HTR-8/SVneo (cell line): ENCODE data around the gene ARHGAP32.
"Not testable (repeated sequence)": the region's sequence is repeated elsewhere in the genome, so short reads cannot be mapped to it uniquely, and the experiment has no call there.

ENCODE experiments used
- DNase-seq: peaks from one replicate; pipeline ENCODE4 v3.0.0; 2011; ENCODE audit warnings: low spot score, mixed read lengths; ENCODE audit not compliant: insufficient read length
- FAIRE-seq: peaks from 2 replicates; lab custom pipeline; 2011; peaks lifted over from hg19 to GRCh38; lab: Jason Lieb, UNC

The ARHGAP32 gene

DNA sequence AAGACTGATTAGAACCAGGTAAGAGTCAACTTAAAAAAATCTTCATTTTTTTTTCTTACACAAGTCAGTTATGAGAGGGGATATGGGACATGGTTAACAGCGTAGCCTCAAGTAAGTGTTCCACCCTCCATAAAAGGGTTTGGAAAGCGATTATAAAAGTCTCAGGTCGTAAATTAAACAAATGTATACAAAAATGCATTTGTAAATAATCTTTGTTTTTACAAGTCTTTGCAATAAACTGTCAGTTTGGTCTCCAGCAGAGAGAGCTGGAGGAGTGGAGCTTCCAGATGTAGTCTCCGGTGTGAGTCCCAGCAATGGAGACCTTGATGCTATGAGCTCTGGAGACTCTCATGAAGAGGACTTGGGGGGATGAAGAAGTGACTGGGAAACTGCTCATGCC is 149.6 kb downstream of the ARHGAP32 start:
- DNase-seq (no peak), FAIRE-seq (no peak)

DNA sequence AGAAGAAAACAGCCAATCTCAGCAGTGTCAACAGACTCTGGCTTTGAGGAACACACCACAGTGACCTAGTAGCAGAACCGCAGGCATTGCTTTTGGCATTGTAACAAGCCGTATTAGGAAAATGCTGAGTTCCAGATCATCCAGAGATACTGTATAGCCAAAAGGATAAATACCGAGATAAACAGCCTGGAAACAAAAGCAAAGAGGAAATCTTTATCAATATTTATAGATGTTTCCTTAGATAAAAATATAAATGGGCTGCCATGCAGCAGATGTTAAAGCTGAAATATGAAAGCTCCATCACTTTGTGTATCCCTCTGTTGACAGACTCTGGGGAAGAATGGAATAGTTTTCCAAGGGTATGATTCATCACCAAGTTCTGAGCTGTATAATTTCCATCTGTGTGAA is 150.5 kb downstream of the ARHGAP32 start:
- DNase-seq (no peak), FAIRE-seq (no peak)

DNA sequence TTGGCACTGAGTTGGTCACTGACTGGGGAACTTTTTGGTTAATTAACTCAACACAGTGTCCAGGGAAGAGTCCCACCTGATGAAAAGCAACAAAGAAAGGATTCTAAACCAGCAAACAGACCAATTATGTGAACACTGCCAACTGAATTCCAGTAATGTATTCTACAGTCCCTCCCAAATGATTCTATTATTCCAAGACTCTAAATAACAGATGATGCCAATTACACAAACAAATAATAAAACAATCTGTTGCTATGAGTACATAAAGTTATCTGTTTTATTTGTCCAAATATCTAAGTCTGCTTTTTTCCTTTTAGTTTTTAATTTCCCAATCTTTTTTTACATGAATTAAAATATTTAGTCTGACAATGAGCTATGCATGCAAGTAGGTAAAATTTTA is 151.2 kb downstream of the ARHGAP32 start:
- FAIRE-seq (no peak), DNase-seq (no peak)

DNA sequence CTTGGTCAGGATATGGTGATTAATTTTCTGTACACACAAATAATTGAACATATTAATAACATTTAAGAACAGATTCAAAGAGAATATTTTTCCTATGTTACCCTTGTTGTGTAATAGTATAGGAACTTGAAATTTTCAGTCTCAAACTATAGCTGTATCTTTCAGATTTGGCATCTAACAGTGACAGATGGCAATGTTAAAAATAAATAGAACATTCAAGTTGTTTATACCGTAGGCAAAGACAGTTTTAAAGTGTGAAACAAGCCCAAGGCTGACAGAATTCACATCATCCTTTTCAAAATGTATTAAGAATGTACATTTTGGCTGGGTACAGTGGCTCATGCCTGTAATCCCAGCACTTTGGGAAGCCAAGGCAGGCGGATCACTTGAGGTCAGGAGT is 156.9 kb downstream of the ARHGAP32 start:
- FAIRE-seq (no peak), DNase-seq (no peak)

DNA sequence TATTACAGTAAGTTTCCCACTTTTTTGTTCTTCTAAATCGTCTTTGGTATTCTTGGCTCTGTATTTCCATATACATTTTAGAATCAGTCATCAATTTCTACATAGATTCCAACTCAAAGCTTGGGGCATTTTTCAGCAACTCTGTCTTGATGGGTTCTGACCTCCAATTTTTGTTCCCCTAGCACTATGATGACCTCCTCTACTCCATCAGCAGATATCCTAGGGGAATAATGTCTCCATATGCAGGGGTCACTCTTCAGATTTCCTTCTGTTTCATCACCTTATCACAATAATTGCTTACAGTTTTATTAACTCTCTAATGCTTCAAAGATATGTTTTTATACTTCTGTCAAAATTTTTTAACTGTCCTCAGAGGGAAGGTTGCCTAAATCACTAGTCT is 158.1 kb downstream of the ARHGAP32 start:
- DNase-seq: no peak
- FAIRE-seq: no peak

DNA sequence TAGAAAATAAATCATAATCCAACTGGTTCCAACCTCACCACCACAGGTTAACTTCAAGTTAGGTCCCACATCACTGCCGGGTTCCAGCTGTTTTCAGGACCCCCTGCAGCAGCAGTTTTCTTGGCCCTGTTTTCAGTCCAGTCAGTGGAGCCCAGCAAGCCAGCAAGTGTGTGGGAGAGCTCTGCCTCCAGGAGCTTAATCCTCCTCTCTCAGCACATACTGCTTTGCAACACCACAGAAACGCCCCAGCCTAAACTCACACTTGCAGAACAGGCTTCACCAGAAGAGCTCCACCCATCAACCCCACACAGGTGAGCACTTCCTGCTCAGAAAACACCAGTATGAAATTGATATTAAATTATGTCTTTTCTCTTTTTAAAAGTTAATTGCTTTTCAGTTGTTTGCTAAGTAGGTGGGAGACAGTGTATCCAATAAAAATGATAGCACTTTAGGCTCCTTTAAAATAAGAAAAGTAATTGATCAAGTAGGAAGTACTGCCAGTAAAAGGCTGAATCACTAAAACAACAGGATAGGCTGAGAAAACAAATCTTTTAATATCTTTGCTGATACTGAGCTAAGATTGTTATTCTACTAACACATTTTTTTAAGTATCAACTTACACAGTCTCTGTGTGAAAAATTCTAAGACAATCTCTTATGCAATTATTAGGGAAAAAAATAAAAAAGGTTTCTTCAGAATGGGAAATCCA is 168.0 kb downstream of the ARHGAP32 start:
- DNase-seq: no peak
- no peak for FAIRE-seq

DNA sequence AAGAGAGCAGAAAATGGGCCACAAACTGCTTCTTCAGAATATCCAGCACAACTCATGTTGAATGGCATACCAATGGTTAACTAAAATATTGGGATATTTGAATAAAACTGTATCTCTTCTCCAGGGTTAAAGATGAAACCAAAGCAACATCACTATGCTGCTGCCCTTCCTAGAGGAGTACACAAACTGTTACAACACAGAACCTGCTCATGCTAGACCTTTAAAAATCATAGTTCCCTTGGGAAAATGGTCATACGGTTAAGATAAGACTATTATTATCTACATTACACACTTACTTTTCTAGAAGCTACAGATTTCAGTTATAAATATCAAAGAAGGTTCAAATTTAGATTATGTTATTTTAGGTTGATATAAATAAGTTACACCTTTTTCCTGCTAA is 170.8 kb downstream of the ARHGAP32 start:
- FAIRE-seq: no peak

DNA sequence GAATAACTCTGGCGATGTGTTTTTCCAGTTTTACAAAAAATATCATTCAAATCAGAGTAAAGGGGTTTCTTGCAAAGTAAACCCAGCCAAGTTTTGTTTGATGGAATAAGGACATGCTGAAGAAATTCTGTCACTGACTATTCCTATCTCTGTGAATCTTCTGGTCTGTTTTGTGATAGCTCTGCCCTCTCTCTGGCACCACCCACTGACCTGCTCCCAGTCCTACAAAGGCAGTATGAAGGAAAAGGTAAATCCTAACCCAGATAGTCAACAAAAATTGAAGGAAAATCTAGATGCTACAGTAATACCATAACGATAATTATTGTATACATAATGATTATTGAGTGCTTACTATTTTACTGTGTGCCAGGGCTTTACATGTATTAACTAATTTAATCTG is 173.1 kb downstream of the ARHGAP32 start:
- FAIRE-seq (no peak), DNase-seq (no peak)

More for the DNA sequence above, 170.8 kb downstream of the ARHGAP32 start:
- no peak for DNase-seq

DNA sequence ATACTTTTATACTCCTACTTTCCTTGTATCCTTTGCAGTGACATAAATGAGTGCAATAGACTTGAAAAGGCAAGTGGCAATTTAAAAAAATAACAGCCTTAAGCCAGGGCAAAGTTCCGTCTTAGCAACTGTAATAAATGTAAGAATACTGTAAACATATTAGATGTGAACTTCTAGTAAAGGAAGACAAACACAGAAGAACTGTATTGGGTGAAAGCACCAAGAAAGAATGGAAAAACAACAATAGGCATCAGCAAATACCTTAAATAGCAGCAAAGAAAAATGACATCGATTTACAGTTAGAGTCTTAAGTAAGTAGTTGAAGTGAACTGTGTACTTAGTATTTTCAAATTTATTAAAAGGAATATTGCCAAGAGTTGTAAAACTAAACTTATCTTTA is 174.0 kb downstream of the ARHGAP32 start:
- DNase-seq (no peak), FAIRE-seq (no peak)

DNA sequence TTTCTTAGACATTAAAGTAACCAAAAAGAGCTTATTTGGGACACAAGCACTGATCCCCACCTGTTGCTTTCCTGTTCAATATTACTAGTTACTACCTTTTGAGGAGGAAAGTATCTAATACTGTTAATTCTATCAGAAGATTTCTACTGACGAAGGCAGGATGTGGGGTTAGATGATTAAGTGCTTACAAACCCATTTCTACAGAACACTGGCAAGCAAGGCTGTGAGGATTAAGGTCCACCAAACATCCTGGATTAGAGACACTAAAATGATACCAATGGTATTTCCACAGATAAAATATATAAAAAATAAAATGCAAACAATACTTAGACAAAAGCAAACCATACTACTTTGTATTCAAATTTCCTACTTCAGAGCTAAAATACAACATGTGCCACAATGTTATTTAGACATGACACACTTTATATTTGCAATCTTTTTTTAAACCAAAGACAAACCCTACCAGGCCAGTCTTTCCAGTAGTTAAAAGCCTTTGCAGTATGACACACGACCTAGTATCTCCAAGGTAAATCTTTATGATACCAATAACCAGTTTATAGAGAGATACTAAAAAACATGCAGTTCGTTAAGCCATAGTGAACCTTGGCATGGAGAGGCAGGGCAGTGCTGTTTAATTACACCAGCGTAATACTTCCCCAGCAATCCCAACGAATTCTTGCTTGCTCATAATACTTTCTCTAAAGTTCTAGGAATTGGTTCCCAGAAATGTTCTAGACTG is 178.2 kb downstream of the ARHGAP32 start:
- no peak for DNase-seq
- FAIRE-seq: no peak

DNA sequence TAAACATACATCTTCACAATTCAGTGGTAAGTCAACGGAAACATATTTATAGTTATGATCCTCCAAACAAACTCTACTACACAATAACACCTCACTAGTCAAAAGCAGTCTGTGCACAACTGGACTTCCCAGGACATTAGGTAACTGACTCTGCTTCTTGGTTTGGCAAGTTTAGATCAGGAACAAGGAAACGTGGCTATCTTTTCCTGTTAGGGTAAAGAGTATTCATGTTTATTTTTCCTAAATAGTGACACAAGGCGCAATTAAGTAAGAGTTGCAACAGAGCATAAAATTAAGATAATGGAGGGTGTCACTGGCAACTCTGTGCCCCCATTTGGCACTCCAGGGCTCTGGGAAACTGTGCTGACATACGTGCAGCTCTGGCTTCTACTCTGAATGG is 179.2 kb downstream of the ARHGAP32 start:
- FAIRE-seq (no peak), DNase-seq (no peak)

DNA sequence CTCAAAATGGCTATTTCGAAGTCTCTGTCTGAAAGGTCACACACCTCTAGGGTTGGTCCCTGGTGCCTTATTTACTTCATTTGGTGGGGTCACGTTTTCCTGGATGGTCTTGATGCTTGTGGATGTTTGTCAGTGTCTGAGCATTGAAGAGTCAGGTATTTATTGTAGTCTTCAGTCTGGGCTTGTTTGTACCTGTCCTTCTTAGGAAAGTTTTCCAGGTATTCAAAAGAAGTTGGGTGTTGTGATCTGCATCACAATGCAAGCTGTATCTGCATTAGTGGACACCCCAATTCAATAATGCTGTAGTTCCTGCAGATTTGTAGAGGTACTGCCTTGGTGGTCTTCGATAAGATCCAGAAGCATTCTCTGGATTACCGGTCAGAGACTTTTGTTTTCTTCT is 186.0 kb downstream of the ARHGAP32 start:
- DNase-seq: no peak
- FAIRE-seq: no peak

DNA sequence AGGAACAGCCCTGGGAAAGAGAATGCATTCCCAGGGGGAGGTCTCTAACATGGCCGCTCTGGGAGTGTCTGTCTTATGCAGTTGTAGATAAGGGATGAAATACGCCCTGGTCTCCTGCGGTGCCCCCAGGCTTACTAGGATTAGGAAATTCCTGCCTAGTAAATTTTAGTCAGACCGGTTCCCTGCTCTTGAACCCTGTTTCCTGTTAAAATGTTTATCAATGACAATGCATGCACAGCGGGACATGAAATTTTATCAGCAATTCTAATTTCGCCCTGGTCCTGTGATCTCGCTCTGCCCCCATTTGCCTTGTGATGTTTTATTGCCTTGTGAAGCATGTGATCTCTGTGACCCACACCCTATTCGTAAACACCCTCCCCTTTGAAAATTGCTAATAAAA is 193.0 kb downstream of the ARHGAP32 start:
- DNase-seq, FAIRE-seq: not testable (repeated sequence)

DNA sequence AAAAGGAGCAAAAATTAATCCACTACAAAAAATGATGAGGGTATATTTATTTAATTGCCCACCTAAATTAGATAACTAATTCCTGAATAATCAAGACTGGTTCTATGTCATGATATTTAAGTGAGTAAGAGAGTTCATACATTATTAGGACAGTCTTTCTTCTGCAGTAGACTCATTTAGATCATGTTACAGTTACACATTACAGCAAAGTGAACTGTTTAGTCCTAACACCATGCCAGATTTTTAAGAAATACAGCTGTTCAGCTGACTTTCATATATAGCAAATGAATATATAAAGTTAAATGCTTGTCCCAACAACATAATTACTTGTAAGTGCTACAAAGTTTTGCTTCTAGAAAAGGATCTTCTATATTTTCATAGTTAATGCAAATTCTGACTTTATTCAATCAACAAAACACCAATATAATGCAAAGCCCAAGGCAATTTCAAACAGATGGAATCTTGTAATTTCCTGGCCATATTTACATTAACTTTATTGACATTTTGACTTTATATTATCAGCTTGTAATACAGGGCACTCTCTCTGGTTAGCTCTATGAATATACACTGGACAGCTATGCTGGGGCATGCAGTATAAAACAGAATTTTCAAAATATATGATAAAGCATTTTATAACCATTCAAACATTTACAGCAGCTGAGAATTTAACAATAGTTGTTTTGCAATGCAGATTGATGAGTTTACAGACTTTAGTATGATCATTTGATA is 203.7 kb downstream of the ARHGAP32 start:
- DNase-seq (no peak), FAIRE-seq (no peak)

DNA sequence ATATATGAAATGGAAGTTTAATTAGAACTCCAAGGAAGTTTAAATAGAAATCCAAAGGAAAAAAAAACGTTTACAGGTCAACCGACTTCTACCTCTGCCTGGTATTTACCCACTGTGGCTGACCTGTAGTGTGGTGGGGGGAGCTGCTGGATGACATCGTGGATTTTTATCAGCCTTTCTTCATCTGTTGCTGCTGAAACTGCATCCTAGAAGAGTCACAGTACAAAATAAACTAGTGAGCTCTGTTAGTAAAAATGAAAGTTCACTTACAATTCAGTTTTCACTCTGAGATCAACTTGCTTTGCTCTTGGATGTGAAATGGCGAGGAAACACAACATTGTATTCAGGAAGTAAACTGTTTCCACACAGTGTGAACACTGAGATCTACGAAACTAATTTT is 206.2 kb downstream of the ARHGAP32 start:
- no peak for DNase-seq
- FAIRE-seq: no peak

DNA sequence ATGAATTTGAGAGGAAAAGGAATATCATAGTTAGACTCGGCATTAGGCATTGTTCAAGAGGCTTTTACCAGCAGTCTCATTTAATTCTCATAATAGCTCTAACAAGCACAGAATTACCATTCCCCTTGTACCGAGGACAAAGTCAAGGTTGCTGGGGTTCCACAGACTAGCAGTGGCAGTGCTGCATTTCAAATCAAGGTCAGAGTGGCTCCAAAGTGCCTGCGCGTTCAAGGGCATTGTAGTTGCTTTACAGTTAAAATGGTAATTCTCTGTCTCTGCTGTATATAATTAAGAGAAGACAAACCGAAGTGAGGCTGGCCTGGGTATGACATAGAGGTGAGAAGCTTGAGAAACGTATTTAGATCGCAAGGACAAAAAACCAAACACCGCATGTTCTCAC is 209.1 kb downstream of the ARHGAP32 start:
- no peak for FAIRE-seq
- DNase-seq: no peak

DNA sequence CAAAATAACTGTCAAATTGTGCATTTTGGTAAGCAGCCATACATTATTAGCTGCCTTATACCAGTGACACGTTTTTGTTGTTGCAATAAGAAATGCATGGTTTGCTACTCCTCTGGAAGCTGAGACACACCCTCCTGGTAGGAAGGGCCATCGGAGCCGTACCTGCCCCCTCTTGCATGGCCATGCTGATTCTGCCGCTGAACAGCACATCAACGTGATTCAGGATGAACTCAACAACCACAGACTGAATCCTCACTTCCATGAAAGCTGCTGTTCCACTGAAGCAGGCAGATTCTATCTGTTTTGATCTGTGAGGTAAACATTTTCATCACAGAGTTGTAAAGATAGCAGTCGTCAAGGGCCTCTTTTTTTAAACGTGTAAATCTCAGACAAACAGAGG is 210.9 kb downstream of the ARHGAP32 start:
- FAIRE-seq: no peak
- DNase-seq: no peak

DNA sequence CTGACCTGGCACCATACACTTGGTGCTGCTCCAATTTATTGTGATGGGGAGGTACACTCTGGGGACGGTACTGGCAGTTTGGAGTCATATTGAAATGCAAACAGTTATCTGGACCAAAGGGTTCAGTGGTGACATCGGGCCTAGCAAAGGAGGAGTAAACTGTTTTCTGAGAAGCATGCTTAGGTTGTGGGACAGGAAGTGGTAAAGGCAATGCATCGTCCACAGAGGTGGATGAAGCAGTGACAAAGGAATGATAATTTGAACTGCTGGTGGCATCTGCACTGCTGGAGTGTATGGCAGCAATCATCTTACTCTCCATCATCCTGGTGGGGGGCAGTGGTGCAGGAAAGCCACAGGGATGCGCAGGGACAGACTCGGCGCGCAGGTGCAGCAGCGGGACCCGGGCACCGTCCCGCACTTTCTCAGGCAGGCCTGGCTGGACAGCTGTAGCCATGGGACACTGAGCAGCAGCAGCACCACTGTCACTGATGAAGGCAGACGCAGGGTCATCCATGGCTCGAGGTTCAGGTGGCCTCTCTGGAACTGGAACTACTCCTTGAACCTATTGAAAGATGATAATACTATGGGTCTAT is 221.4 kb downstream of the ARHGAP32 start:
- DNase-seq (no peak), FAIRE-seq (no peak)

DNA sequence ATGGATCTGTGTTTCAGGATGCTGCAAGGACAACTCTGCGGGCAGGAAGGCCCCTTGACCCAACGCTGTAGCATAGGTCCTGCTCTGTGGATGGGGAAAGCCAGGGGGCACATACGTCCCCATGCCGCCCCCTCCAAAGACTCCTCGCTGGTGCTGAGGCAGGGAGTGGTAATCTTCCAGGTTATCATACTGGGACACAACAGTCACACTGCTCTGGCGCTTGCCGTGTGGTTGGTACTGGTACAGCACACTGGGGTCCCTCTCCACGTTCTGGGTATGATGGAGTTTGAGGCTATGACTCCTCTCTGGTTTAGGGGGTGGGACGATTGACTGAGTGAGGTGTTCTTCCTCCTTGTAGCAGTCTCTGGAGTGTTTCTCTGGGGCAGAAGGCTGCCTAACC is 223.2 kb downstream of the ARHGAP32 start:
- no peak for DNase-seq
- FAIRE-seq: no peak

DNA sequence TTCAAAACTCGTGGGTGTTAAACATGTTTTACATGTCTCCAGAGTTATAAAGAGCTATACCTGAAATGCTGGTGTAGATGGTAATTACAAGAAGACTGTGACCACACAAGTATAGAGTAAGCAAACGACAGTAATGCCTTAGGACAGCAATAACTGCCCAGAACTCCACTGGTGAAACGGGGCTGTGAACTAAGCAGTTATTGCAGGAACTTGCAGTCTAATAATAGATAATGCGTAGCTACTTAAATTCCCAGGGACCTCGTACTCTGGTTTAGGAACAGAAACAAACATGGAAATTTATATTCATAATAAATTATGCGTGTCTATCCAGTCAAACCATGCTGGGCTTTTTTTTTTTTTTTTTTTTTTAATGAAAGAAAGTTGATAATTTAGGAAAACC is 224.5 kb downstream of the ARHGAP32 start:
- no peak for FAIRE-seq
- DNase-seq: no peak

DNA sequence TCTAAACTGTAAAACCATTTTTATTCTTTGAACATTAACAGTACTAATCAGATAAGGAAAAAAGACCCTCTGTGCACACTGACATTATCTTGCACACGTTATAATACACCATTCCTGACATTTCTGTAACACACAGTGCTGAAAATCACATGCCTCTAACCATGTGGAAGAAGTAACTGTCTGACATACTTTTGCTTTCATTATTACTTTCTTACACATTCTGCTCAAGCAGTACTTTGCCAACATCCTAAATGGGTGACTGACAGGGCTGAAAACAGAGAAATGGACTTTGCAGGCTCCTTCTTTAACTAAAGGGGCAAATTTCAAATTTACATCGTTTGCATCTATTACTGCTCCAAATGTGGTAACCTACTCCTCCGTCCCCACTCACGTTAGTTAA is 226.6 kb downstream of the ARHGAP32 start:
- no peak for FAIRE-seq
- no peak for DNase-seq
